NCI-H2029 (cell line): ENCODE results near the gene STAG2.
"Not testable (repeated sequence)": the region's sequence is repeated elsewhere in the genome, so short reads cannot be mapped to it uniquely, and the experiment has no call there.

Experiments
- DNase-seq: peaks from one replicate; lab custom pipeline; 2025; lab: John Stamatoyannopoulos, UW

Gene STAG2

GRCh38 chrX:123961268-123962005, at the start of gene STAG2:
STAG2 (plus strand) TSS chrX:123961706; CDS start chrX:124022628, 60,922 bp downstream.
- peak; percentile 79 for DNase-seq

GRCh38 chrX:123917069-123917468, 44.4 kb upstream of the STAG2 start:
- no peak for DNase-seq

- DNase-seq, result no peak
Measured at GRCh38 chrX:123918106-123918721, 43.3 kb upstream of the STAG2 start.

GRCh38 chrX:123920105-123920785, 41.3 kb upstream of the STAG2 start:
- no peak for DNase-seq

- no peak for DNase-seq
Measured at GRCh38 chrX:123923211-123923610, 38.3 kb upstream of the STAG2 start.

- no peak for DNase-seq
Measured at GRCh38 chrX:123924186-123924585, 37.3 kb upstream of the STAG2 start.

- no peak for DNase-seq
Measured at GRCh38 chrX:123927845-123928244, 33.7 kb upstream of the STAG2 start.

GRCh38 chrX:123932055-123932454, 29.5 kb upstream of the STAG2 start:
- not testable (repeated sequence) for DNase-seq

GRCh38 chrX:123943074-123943473, 18.4 kb upstream of the STAG2 start:
- no peak for DNase-seq

GRCh38 chrX:123943488-123943887, 18.0 kb upstream of the STAG2 start:
- DNase-seq, result no peak

GRCh38 chrX:123949846-123950245, 11.7 kb upstream of the STAG2 start:
- DNase-seq, result no peak

GRCh38 chrX:123959281-123960063, 2.0 kb upstream of the STAG2 start:
- no peak for DNase-seq

GRCh38 chrX:123960956-123961267, 594 bp upstream of the STAG2 start:
- DNase-seq, result no peak

GRCh38 chrX:123962006-123962467, 531 bp downstream of the STAG2 start:
- DNase-seq, result peak; percentile 31

- peak; percentile 88 for DNase-seq
Measured at GRCh38 chrX:123962794-123963373, 1.4 kb downstream of the STAG2 start.

GRCh38 chrX:123964156-123964834, 2.8 kb downstream of the STAG2 start:
- no peak for DNase-seq

GRCh38 chrX:123965712-123966111, 4.2 kb downstream of the STAG2 start:
- no peak for DNase-seq

GRCh38 chrX:123967497-123967896, 6.0 kb downstream of the STAG2 start:
- DNase-seq, result no peak

GRCh38 chrX:123968383-123969050, 7.0 kb downstream of the STAG2 start:
- DNase-seq, result no peak

- DNase-seq, result no peak
Measured at GRCh38 chrX:123971982-123972381, 10.5 kb downstream of the STAG2 start.

GRCh38 chrX:123973921-123974320, 12.4 kb downstream of the STAG2 start:
- DNase-seq, result no peak
